ENCODE results near the gene SECTM1.

Gene SECTM1

GRCh38 chr17:82294064-82294773 lies 39.3 kb downstream of the SECTM1 start:
- no peak for DNase-seq (ENCODE audit: extremely low read depth, insufficient read length)
- TF ChIP-seq, protein P1, sequence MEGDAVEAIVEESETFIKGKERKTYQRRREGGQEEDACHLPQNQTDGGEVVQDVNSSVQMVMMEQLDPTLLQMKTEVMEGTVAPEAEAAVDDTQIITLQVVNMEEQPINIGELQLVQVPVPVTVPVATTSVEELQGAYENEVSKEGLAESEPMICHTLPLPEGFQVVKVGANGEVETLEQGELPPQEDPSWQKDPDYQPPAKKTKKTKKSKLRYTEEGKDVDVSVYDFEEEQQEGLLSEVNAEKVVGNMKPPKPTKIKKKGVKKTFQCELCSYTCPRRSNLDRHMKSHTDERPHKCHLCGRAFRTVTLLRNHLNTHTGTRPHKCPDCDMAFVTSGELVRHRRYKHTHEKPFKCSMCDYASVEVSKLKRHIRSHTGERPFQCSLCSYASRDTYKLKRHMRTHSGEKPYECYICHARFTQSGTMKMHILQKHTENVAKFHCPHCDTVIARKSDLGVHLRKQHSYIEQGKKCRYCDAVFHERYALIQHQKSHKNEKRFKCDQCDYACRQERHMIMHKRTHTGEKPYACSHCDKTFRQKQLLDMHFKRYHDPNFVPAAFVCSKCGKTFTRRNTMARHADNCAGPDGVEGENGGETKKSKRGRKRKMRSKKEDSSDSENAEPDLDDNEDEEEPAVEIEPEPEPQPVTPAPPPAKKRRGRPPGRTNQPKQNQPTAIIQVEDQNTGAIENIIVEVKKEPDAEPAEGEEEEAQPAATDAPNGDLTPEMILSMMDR (IDR thresholded peaks at IDR 0.05; ENCODE audit: insufficient read depth, low read length, poor library complexity, severe bottlenecking), result no peak
- Histone ChIP-seq H3K36me3 (ENCODE audit: control insufficient read depth, insufficient read depth, low read length) (no peaks in the 10 kb centered on the region), H3K27me3 (replicated peaks; ENCODE audit: control insufficient read depth, insufficient read depth, low read length) (no peaks in the 10 kb centered on the region), H3K4me3 (replicated peaks; ENCODE audit: low read depth, low read length) (no peak overlapping the region)

DNA sequence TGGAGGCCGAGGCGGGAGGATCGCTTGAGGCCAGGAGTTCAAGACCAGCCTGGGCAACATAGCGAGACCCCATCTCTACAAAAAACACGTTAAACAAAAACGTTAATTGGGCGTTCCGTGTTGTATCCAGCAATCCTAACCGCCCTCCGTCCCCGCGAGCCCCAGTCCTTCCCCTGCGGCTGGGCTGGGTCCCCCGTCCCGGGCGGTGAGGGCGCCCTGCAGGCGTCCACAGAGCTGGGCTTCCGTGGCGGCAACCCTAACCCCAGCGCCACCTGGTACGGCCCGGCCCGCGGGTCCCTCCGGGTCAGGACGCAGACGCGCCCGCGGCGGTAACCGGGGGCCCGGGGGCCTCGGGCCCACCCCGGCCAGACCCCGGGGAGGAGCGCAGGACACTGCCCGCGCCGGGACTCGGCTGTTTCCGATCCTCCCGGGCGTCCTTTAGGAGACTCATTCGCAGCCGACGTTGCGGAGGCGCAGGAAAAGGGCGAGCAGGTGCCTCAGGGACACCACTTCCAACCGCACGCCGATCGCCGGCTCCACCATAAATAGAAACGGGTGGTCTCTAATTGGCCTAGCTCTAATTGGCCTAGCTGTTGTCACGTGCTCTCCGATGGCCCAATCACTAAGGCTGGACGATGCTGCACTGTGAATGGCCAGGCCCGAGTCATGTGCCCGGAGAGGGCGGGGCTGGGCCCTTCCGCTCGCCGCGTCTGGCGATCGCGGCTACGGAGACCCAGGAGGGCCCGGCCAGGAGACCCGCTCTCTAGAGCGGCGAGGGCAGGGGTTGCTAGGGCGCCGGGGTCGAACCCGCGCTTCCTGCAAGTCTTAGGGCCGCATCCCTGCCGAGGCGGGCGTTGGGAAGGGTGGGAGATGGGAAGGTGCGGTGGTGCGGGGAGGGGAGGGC lies 41.1 kb downstream of the SECTM1 start:
- no peaks in the 10 kb centered on the region for H3K36me3 ChIP-seq (ENCODE audit: control insufficient read depth, insufficient read depth, low read length)
- DNase-seq (ENCODE audit: extremely low read depth, insufficient read length), result peak; percentile 95
- peak overlapping the region; percentile 82 for H3K4me3 ChIP-seq (replicated peaks; ENCODE audit: low read depth, low read length)
- TF ChIP-seq, protein P1 (IDR thresholded peaks at IDR 0.05; ENCODE audit: insufficient read depth, low read length, poor library complexity, severe bottlenecking), result no peak
- H3K27me3 ChIP-seq (replicated peaks; ENCODE audit: control insufficient read depth, insufficient read depth, low read length), result no peaks in the 10 kb centered on the region

DNA sequence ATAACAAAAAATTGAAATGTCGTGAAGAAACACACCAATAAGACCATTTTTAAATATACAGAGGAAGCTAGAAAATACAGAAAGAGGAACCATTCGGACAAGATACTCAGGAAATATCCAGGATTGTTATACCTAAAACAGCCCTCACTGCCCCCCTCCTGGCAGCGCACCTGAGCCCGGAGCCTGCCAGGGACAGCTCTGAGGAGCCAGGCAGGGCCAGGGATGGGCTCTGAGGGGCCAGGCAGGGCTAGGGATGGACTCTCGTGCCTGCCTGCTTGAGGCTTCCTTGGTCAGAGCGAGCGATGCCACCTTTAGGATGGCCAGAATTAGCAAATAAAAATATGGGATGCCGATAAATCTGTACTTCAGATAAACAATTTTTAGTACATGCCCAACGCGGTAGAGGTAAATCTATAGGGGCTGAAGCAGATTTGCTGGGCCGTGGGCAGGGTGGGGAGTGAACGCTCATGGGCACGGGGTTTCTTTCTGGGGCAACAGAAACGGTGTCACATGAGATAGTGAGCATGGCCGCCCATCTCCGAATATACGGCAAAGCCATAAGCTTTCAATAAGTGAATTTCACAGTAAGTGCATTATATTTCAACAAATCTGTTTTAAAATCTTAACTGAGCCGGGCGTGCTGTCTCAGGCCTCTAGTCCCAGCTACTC lies 41.9 kb downstream of the SECTM1 start:
- no peaks in the 10 kb centered on the region for H3K27me3 ChIP-seq (replicated peaks; ENCODE audit: control insufficient read depth, insufficient read depth, low read length)
- no peak for DNase-seq (ENCODE audit: extremely low read depth, insufficient read length)
- no peaks in the 10 kb centered on the region for H3K36me3 ChIP-seq (ENCODE audit: control insufficient read depth, insufficient read depth, low read length)
- TF ChIP-seq, protein P1 (IDR thresholded peaks at IDR 0.05; ENCODE audit: insufficient read depth, low read length, poor library complexity, severe bottlenecking), result no peak
- peak overlapping the region; percentile 82 for H3K4me3 ChIP-seq (replicated peaks; ENCODE audit: low read depth, low read length)

- Histone ChIP-seq H3K4me3 (replicated peaks; ENCODE audit: low read depth, low read length) (no peak overlapping the region), H3K36me3 (ENCODE audit: control insufficient read depth, insufficient read depth, low read length) (no peaks in the 10 kb centered on the region), H3K27me3 (replicated peaks; ENCODE audit: control insufficient read depth, insufficient read depth, low read length) (no peaks in the 10 kb centered on the region)
- DNase-seq (ENCODE audit: extremely low read depth, insufficient read length), result no peak
- TF ChIP-seq, protein P1 (IDR thresholded peaks at IDR 0.05; ENCODE audit: insufficient read depth, low read length, poor library complexity, severe bottlenecking), result no peak
These were observed 45.4 kb downstream of the SECTM1 start for GRCh38 chr17:82287868-82288801.

Data from GM06990 (cell line).